Erythroblast (primary cell): ENCODE results near the gene TAS2R5.

Experiments used
- DNase-seq, 2 experiments: peaks; one replicate each; lab custom pipeline; 2025; lab: John Stamatoyannopoulos, UW
- GATA1 ChIP-seq: IDR thresholded peaks from 2 replicates; pipeline ENCODE4 v1.6.1; 2011; ENCODE audit warnings: low read depth, mild to moderate bottlenecking, control low read depth, low read length, moderate library complexity
- POLR2A ChIP-seq: IDR thresholded peaks from 2 replicates; pipeline ENCODE4 v1.6.1; 2011; ENCODE audit warnings: mild to moderate bottlenecking, low read length

Gene TAS2R5

GRCh38 chr7:141837683-141838082, 47.7 kb downstream of the TAS2R5 start:
- TF ChIP-seq POLR2A (no peak), GATA1 (no peak)
- DNase-seq, result peak in 1 of 2 experiments; percentile 15

GRCh38 chr7:141838581-141838980, 48.6 kb downstream of the TAS2R5 start:
- TF ChIP-seq POLR2A (no peak), GATA1 (no peak)
- peak; percentile 62 to 85 for DNase-seq

- TF ChIP-seq POLR2A (no peak), GATA1 (no peak)
- DNase-seq, result no peak
Observed at GRCh38 chr7:141839256-141839655, 49.2 kb downstream of the TAS2R5 start.

GRCh38 chr7:141840708-141841107, 50.7 kb downstream of the TAS2R5 start:
- no peak for TF ChIP-seq POLR2A
- no peak for TF ChIP-seq GATA1
- no peak for DNase-seq
